ENCODE measurements around the gene TMEM248. TPM values are rescaled to one million over a fixed set of nuclear protein-coding genes. Genes with fewer than 3 reads are reported as not detected.
"Not testable (repeated sequence)": the region's sequence is repeated elsewhere in the genome, so short reads cannot be mapped to it uniquely, and the experiment has no call there.

TMEM248 gene
- total and polyA plus RNA-seq, 2 experiments from 2014 or later = 53.0 to 55.7 TPM

GRCh38 chr7:66905278-66905677 lies 15.7 kb upstream of the TMEM248 start:
- H3K4me3 ChIP-seq = no peak overlapping the region
- DNase-seq (ENCODE audit: low read depth in 1 of 2, low spot score in 1 of 2) = no peak
- no peak overlapping the region for H3K27ac ChIP-seq
- no peaks in the 10 kb centered on the region for H3K36me3 ChIP-seq
- H3K9me3 ChIP-seq (ENCODE audit: low read depth) = no peaks in the 10 kb centered on the region
- no peaks in the 10 kb centered on the region for H3K27me3 ChIP-seq
- H3K4me1 ChIP-seq (ENCODE audit: low read depth) = no peaks in the 10 kb centered on the region
- no peak for TF ChIP-seq CTCF (IDR thresholded peaks at IDR 0.05; ENCODE audit: low read depth, low read length)

- H3K4me1 ChIP-seq (ENCODE audit: low read depth) = no peaks in the 10 kb centered on the region
- H3K36me3 ChIP-seq = no peaks in the 10 kb centered on the region
- no peak overlapping the region for H3K4me3 ChIP-seq
- DNase-seq (ENCODE audit: low read depth in 1 of 2, low spot score in 1 of 2) = no peak
- no peaks in the 10 kb centered on the region for H3K27me3 ChIP-seq
- no peaks in the 10 kb centered on the region for H3K9me3 ChIP-seq (ENCODE audit: low read depth)
- peak; percentile 16 for TF ChIP-seq CTCF (IDR thresholded peaks at IDR 0.05; ENCODE audit: low read depth, low read length)
- no peak overlapping the region for H3K27ac ChIP-seq
Observed at GRCh38 chr7:66905689-66906088, 15.3 kb upstream of the TMEM248 start.

- Histone ChIP-seq H3K4me3 (no peak overlapping the region), H3K4me1 (ENCODE audit: low read depth) (no peaks in the 10 kb centered on the region), H3K36me3 (no peaks in the 10 kb centered on the region), H3K27ac (no peak overlapping the region), H3K27me3 (no peaks in the 10 kb centered on the region), H3K9me3 (ENCODE audit: low read depth) (no peaks in the 10 kb centered on the region)
- no peak for TF ChIP-seq CTCF (IDR thresholded peaks at IDR 0.05; ENCODE audit: low read depth, low read length)
- no peak for DNase-seq (ENCODE audit: low read depth in 1 of 2, low spot score in 1 of 2)
Observed at GRCh38 chr7:66907731-66908130, 13.3 kb upstream of the TMEM248 start.

- H3K36me3 ChIP-seq; H3K9me3 ChIP-seq (ENCODE audit: low read depth); DNase-seq (ENCODE audit: low read depth in 1 of 2, low spot score in 1 of 2); H3K27ac ChIP-seq; H3K4me1 ChIP-seq (ENCODE audit: low read depth); H3K27me3 ChIP-seq; H3K4me3 ChIP-seq: not testable (repeated sequence)
Observed at GRCh38 chr7:66908598-66908997, 12.4 kb upstream of the TMEM248 start.

- Histone ChIP-seq H3K4me3 (no peak overlapping the region), H3K9me3 (ENCODE audit: low read depth) (no peaks in the 10 kb centered on the region), H3K4me1 (ENCODE audit: low read depth) (no peaks in the 10 kb centered on the region), H3K27ac (no peak overlapping the region), H3K36me3 (no peaks in the 10 kb centered on the region), H3K27me3 (no peaks in the 10 kb centered on the region)
- no peak for DNase-seq (ENCODE audit: low read depth in 1 of 2, low spot score in 1 of 2)
- no peak for TF ChIP-seq CTCF (IDR thresholded peaks at IDR 0.05; ENCODE audit: low read depth, low read length)
Observed at GRCh38 chr7:66910789-66911188, 10.2 kb upstream of the TMEM248 start.

- not testable (repeated sequence) for H3K9me3 ChIP-seq (ENCODE audit: low read depth); H3K27ac ChIP-seq; H3K4me1 ChIP-seq (ENCODE audit: low read depth); DNase-seq (ENCODE audit: low read depth in 1 of 2, low spot score in 1 of 2); H3K4me3 ChIP-seq; H3K36me3 ChIP-seq; H3K27me3 ChIP-seq
Observed at GRCh38 chr7:66911191-66911590, 9.8 kb upstream of the TMEM248 start.

- no peaks in the 10 kb centered on the region for H3K4me1 ChIP-seq (ENCODE audit: low read depth)
- no peaks in the 10 kb centered on the region for H3K27me3 ChIP-seq
- H3K27ac ChIP-seq = no peak overlapping the region
- H3K9me3 ChIP-seq (ENCODE audit: low read depth) = no peaks in the 10 kb centered on the region
- H3K4me3 ChIP-seq = no peak overlapping the region
- TF ChIP-seq CTCF (IDR thresholded peaks at IDR 0.05; ENCODE audit: low read depth, low read length) = no peak
- DNase-seq (ENCODE audit: low read depth in 1 of 2, low spot score in 1 of 2) = no peak
- no peaks in the 10 kb centered on the region for H3K36me3 ChIP-seq
Observed at GRCh38 chr7:66912195-66912594, 8.8 kb upstream of the TMEM248 start.
